Measurements from ENCODE around the gene RB1. TPM values are rescaled to one million over a fixed set of nuclear protein-coding genes. Genes with fewer than 3 reads are reported as not detected.

The RB1 gene
- total RNA-seq, 2 donors from 2014 or later: 28.5 TPM

- TF ChIP-seq, protein P1, sequence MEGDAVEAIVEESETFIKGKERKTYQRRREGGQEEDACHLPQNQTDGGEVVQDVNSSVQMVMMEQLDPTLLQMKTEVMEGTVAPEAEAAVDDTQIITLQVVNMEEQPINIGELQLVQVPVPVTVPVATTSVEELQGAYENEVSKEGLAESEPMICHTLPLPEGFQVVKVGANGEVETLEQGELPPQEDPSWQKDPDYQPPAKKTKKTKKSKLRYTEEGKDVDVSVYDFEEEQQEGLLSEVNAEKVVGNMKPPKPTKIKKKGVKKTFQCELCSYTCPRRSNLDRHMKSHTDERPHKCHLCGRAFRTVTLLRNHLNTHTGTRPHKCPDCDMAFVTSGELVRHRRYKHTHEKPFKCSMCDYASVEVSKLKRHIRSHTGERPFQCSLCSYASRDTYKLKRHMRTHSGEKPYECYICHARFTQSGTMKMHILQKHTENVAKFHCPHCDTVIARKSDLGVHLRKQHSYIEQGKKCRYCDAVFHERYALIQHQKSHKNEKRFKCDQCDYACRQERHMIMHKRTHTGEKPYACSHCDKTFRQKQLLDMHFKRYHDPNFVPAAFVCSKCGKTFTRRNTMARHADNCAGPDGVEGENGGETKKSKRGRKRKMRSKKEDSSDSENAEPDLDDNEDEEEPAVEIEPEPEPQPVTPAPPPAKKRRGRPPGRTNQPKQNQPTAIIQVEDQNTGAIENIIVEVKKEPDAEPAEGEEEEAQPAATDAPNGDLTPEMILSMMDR (IDR thresholded peaks at IDR 0.05): no peak
- Histone ChIP-seq H3K9me3 (no peaks in the 10 kb centered on the region), H3K27me3 (no peaks in the 10 kb centered on the region), H3K9ac (ENCODE audit: low read depth in 2 of 2, low read length in 2 of 2) (no peak overlapping the region), H3K27ac (no peak overlapping the region), H3K4me1 (no peaks in the 10 kb centered on the region), H3K4me3 (no peak overlapping the region), H3K36me3 (no peaks in the 10 kb centered on the region)
- no peak for DNase-seq
- intact Hi-C loops (cut with DNase I): no loop called here
These were observed 181.9 kb downstream of the RB1 start for GRCh38 chr13:48485432-48485831.

GRCh38 chr13:48486362-48486761 is 182.8 kb downstream of the RB1 start:
- TF ChIP-seq, protein P1 (IDR thresholded peaks at IDR 0.05): no peak

GRCh38 chr13:48486836-48487235 is 183.3 kb downstream of the RB1 start:
- H3K27me3 ChIP-seq: no peaks in the 10 kb centered on the region
- DNase-seq: no peak
- H3K9me3 ChIP-seq: no peaks in the 10 kb centered on the region
- intact Hi-C loops (cut with DNase I): no loop called here
- no peaks in the 10 kb centered on the region for H3K36me3 ChIP-seq
- TF ChIP-seq, protein P1 (IDR thresholded peaks at IDR 0.05): no peak
- no peak overlapping the region for H3K27ac ChIP-seq
- H3K4me1 ChIP-seq: no peaks in the 10 kb centered on the region
- H3K4me3 ChIP-seq: no peak overlapping the region
- H3K9ac ChIP-seq (ENCODE audit: low read depth in 2 of 2, low read length in 2 of 2): no peak overlapping the region

More at GRCh38 chr13:48486362-48486761, 182.8 kb downstream of the RB1 start:
- no peaks in the 10 kb centered on the region for H3K27me3 ChIP-seq
- H3K36me3 ChIP-seq: no peaks in the 10 kb centered on the region
- H3K9me3 ChIP-seq: no peaks in the 10 kb centered on the region
- H3K4me1 ChIP-seq: no peaks in the 10 kb centered on the region
- no peak overlapping the region for H3K4me3 ChIP-seq
- no peak for DNase-seq
- no peak overlapping the region for H3K9ac ChIP-seq (ENCODE audit: low read depth in 2 of 2, low read length in 2 of 2)
- H3K27ac ChIP-seq: no peak overlapping the region
- intact Hi-C loops (cut with DNase I): no loop called here

DNA sequence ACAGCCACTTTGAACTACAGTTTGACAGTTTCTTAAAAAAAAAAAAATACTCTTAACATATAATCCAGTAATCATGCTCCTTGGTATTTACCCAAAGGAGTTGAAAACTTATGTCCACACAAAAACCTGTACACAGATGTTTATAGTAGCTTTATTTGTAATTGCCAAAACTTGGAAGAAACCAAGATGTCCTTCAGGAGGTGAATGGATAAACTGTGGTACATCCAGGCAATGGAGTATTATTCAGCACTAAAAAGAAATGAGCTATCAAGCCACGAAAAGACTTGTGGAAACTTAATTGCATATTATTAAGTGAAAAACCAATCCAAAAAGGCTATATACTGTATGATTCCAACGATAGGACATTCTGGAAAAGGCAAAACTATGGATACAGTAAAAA is 184.4 kb downstream of the RB1 start:
- Histone ChIP-seq H3K36me3 (no peaks in the 10 kb centered on the region), H3K9ac (ENCODE audit: low read depth in 2 of 2, low read length in 2 of 2) (no peak overlapping the region), H3K27me3 (no peaks in the 10 kb centered on the region), H3K9me3 (no peaks in the 10 kb centered on the region), H3K4me1 (no peaks in the 10 kb centered on the region), H3K4me3 (no peak overlapping the region), H3K27ac (no peak overlapping the region)
- no peak for DNase-seq
- intact Hi-C loops (cut with DNase I): no loop called here
- TF ChIP-seq, protein P1 (IDR thresholded peaks at IDR 0.05): no peak

GRCh38 chr13:48488995-48489394 is 185.4 kb downstream of the RB1 start:
- Histone ChIP-seq H3K9ac (ENCODE audit: low read depth in 2 of 2, low read length in 2 of 2) (no peak overlapping the region), H3K4me3 (no peak overlapping the region), H3K27ac (no peak overlapping the region), H3K36me3 (no peaks in the 10 kb centered on the region), H3K4me1 (no peaks in the 10 kb centered on the region), H3K27me3 (no peaks in the 10 kb centered on the region), H3K9me3 (no peaks in the 10 kb centered on the region)
- intact Hi-C loops (cut with DNase I): no loop called here
- DNase-seq: no peak
- TF ChIP-seq, protein P1 (IDR thresholded peaks at IDR 0.05): no peak

- H3K4me3 ChIP-seq: no peak overlapping the region
- TF ChIP-seq, protein P1 (IDR thresholded peaks at IDR 0.05): no peak
- no peaks in the 10 kb centered on the region for H3K27me3 ChIP-seq
- H3K36me3 ChIP-seq: no peaks in the 10 kb centered on the region
- no peaks in the 10 kb centered on the region for H3K9me3 ChIP-seq
- DNase-seq: no peak
- H3K27ac ChIP-seq: no peak overlapping the region
- H3K4me1 ChIP-seq: no peaks in the 10 kb centered on the region
- intact Hi-C loops (cut with DNase I): no loop called here
- no peak overlapping the region for H3K9ac ChIP-seq (ENCODE audit: low read depth in 2 of 2, low read length in 2 of 2)
These were observed 186.1 kb downstream of the RB1 start for GRCh38 chr13:48489666-48490065.

All from colonic mucosa (tissue), 4 donors.